NOMO-1 (cell line): ENCODE measurements around the gene GPR62.

Experiments used
- DNase-seq, 2 experiments: peaks; one replicate each; lab custom pipeline; 2025; ENCODE audit not compliant: unreplicated experiment in 2 of 2; lab: John Stamatoyannopoulos, UW

The GPR62 gene

GRCh38 chr3:51954105-51954504 is 1.1 kb upstream of the GPR62 start:
- DNase-seq, result peak; percentile 26 to 74

GRCh38 chr3:51954713-51955112 is 468 bp upstream of the GPR62 start:
- DNase-seq, result no peak

GRCh38 chr3:51955893-51956770 is 951 bp downstream of the GPR62 start:
- DNase-seq, result no peak

- DNase-seq, result no peak
Observed at GRCh38 chr3:51957520-51958205, 2.5 kb downstream of the GPR62 start.

GRCh38 chr3:51958603-51959521 is 3.7 kb downstream of the GPR62 start:
- no peak for DNase-seq

- no peak for DNase-seq
Observed at GRCh38 chr3:51959651-51960050, 4.5 kb downstream of the GPR62 start.

- DNase-seq, result no peak
Observed at GRCh38 chr3:51960386-51960785, 5.2 kb downstream of the GPR62 start.

- DNase-seq, result no peak
Observed at GRCh38 chr3:51961011-51961410, 5.8 kb downstream of the GPR62 start.

- no peak for DNase-seq
Observed at GRCh38 chr3:51961602-51962569, 6.7 kb downstream of the GPR62 start.

- DNase-seq, result no peak
Observed at GRCh38 chr3:51962854-51963530, 7.8 kb downstream of the GPR62 start.

- no peak for DNase-seq
Observed at GRCh38 chr3:51963951-51964451, 8.8 kb downstream of the GPR62 start.

GRCh38 chr3:51964521-51964920 is 9.3 kb downstream of the GPR62 start:
- no peak for DNase-seq

- DNase-seq, result no peak
Observed at GRCh38 chr3:51966016-51966415, 10.8 kb downstream of the GPR62 start.

GRCh38 chr3:51966486-51966885 is 11.3 kb downstream of the GPR62 start:
- no peak for DNase-seq

- no peak for DNase-seq
Observed at GRCh38 chr3:51966922-51967383, 11.8 kb downstream of the GPR62 start.

GRCh38 chr3:51967384-51968169 is 12.4 kb downstream of the GPR62 start, which contains the start of gene PCBP4:
Gene PCBP4 (minus strand): TSS chr3:51967454. CDS start chr3:51961240, 6,214 bp downstream.
- DNase-seq, result peak in 1 of 2 experiments; percentile 20

GRCh38 chr3:51968170-51968775 is 13.1 kb downstream of the GPR62 start:
- DNase-seq, result no peak
